ENCODE data around the gene ZAP70.

ZAP70 gene

DNA sequence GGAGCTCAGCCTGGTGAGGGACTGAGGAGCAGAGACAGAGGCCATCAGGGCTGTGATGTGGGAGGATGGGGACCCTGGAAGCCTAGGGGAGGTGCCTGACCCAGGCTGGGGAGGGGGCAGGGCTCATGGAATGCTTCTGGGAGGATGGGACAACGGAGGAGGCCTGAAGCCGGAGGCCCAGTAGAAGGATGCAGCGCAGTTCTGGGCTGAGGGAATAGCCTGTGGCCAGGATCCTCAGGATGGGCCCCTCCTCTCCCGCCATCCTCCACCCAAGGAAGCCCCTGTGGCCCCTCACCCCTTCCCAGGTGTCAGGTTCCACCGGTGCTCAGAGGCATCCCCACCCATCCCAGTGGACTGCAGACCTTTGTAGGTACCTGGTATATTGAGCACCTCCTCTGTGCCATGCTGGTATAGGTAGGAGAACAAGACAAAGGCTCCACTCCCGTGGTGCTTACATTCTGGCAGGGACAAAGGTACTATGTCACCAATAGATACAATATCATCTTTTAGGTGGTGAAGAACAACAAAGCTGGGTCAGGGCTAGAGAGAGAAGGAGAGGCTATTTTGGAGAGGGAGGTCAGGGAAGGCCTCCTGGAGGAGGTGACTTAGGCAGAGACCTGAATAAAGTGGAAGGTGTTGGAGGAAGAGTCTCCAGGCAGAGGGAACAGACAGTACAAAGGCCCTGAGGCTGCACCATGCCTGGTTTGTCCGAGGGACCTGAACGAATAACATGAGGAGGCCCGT is 2.7 kb downstream of the ZAP70 start:
- DNase-seq (ENCODE audit: low spot score): no peak

DNA sequence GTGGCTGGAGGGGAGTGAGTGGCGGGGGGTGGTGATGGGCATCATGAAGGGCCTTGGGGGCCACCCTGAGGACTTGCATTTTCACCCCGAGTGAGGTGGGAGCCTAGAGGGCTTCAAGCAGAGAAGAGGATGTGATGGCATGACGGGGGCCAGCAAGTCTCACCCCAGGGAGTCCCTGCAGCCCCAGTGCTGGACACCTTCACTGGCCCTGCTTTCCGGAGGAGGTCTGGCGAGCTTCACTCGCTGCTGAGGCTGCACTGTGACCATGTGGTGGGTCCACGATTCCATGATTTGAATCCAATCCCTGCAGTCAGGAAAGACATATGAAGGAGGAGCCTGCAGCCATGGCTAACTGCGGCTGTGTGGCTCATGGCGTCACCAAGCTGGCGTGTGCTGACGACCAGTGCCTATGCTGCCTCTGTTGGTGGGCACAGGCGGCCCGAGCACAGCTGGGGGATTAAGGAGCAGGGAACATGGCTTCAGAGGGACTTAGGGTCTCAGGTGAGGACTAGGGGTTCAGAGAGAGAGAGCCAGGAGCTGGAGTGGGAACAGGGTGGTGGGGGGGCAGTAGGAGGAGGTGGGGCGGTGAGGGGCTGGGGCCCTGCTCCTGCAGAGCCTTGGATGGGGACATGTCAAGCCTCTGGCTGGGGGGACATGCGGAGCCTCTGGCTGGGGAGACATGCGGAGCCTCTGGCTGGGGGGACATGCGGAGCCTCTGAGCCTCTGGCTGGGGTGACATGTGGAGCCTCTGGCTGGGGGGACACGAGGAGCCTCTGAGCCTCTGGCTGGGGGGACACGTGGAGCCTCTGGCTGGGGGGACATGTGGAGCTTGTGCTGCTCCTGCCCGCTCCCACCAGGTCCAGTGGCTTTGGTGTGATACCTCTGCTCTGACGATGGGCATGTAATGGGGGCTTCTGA is 3.6 kb downstream of the ZAP70 start:
- DNase-seq (ENCODE audit: low spot score): no peak

DNA sequence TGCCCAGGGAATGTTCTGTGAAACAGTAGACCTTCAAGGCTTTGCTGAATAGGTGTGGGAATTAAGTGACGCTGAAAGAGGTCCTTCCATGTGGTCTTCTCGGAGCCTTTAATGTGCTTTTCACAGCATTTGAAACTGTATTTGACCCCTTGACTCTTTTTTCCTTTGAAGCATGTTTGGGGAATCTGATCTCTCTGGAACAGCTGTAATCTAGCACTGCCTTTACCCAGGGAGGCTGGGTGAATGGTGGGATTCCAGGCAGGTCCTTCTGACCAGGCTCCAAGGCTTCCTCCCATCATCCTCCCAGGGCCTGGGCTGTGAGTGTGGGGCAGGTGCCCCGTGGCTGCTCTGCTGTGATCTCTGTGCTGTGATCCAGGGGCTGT is 4.2 kb downstream of the ZAP70 start:
- DNase-seq (ENCODE audit: low spot score): no peak

DNA sequence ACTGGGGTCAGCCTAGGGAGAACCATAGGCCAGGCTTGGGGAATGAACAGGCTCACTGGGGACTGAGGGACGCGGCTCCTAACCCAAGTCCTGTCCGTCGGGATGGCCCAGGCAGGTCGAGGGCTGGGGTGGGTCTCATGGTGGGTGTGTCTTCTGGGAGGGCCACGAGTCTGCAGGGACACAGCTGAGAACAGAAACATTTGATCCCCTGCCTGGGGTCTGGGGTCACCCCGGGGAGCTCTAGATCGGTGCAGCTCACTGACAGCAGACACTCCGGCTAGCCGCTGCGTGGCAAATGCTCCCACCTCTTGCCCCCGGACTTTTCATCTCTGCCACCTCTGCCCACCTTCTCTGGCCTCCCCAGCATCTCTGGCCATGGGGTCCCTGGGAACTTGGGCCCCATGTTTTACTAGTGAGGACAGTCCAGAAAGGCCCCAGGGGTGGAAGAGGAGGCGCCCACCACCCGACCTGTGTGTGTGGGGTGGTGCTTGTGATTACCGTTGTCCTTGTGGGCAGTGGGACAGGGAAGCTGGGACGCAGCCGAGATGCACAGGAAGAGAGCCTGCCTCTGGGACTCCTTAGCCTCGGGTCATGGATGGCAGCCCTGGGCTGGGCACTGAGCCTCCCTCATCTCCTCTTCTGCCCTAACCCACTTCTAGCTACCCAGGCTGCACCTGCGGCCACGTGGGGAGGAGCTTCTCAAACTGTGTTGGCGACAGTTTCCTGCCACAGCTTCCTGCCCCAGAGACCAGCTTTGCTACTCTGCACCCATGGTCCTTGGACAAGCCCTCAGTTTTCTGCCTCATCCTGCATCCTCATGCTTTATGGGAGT is 4.9 kb downstream of the ZAP70 start:
- no peak for DNase-seq (ENCODE audit: low spot score)

DNA sequence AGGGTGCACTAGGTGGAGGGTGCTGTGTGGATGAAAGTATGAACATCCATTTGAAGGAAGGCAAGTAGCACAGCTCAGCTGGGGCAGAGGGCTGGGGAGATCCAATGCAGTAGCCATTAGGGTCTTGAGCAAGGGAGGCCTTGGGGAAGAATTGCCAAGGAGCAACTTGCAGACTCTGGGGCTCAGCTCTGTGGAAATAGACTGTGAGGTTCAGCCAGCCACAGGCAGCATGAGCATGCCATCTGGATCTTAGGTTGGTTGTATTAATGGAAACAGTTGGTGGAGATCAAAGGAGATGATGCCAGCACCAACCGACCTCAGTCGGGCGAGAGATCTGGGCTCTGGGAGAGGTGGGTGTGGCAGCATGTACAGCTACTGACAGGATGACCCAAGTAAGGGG is 5.6 kb downstream of the ZAP70 start:
- no peak for DNase-seq (ENCODE audit: low spot score)

DNA sequence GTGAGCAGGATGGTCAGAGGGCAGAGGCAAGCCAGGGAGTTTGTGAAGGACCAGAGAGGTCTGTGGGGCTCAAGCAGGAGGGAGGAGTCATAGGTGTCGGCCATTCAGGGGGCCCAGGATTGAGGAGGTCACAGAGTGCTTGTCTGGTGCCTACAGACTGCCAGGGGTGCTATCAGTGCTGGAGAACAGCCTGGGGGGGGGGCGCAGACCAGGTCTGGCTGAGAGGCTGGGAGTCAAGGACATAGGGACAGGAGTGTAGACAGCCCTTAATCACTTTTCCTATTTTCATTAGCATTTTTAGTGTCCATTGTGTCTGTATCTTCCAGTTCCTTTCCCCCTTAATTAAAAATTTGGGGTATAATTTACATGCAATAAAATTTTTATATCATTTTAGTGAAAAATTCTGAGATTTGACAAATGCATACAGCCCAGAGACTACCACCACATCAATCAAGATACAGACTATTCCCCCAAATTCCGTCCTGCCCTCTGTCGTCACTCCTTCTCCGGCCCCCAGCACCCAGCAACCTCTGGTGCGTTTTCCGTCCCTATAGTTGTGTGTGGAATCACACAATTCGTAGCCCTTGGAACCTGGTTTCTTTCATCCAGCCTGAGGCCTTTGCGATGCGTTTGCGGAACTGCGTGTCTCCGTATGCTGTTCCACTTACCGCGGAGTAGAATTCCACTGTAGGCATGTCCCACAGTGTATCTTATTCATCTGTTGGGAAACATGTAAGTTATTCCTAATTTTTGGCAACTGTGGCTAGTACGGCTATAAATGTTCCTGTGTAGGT is 6.2 kb downstream of the ZAP70 start:
- DNase-seq (ENCODE audit: low spot score): no peak

DNA sequence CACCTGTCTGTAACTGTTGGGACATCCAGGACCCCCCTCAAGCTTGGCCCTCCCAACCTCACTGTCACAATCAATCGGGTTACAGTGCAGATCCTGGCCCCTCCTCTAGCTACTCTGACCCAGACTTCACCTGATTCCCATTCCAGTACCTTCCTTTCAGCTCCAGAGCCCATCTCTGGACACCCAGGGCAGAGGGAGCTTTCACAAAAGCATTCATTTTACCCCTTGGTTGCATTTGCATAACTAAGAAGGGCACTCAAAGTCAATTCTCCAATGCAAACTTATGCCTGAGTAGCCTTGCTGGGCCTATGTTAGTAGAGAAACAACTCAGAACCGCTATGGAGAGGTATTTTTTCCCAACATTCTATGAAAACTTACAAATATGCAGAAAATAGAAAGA is 7.4 kb downstream of the ZAP70 start:
- DNase-seq (ENCODE audit: low spot score): no peak

DNA sequence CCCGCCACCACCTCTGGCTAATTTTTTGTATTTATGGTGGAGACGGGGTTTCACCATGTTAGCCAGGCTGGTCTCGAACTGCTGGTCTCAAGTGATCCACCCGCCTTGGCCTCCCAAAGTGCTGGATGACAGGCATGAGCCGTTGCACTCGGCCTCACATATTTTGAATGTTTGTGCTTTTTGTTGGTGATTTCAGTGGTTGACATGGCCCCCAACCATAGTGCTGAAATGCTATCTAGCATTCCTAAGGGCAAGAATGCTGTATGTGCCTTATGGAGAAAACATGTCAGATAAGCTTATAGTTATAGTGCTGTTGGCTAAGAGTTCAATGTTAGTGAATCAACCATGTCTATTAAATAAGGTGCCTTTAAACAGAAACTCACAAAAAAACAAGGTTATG is 8.9 kb downstream of the ZAP70 start:
- no peak for DNase-seq (ENCODE audit: low spot score)

DNA sequence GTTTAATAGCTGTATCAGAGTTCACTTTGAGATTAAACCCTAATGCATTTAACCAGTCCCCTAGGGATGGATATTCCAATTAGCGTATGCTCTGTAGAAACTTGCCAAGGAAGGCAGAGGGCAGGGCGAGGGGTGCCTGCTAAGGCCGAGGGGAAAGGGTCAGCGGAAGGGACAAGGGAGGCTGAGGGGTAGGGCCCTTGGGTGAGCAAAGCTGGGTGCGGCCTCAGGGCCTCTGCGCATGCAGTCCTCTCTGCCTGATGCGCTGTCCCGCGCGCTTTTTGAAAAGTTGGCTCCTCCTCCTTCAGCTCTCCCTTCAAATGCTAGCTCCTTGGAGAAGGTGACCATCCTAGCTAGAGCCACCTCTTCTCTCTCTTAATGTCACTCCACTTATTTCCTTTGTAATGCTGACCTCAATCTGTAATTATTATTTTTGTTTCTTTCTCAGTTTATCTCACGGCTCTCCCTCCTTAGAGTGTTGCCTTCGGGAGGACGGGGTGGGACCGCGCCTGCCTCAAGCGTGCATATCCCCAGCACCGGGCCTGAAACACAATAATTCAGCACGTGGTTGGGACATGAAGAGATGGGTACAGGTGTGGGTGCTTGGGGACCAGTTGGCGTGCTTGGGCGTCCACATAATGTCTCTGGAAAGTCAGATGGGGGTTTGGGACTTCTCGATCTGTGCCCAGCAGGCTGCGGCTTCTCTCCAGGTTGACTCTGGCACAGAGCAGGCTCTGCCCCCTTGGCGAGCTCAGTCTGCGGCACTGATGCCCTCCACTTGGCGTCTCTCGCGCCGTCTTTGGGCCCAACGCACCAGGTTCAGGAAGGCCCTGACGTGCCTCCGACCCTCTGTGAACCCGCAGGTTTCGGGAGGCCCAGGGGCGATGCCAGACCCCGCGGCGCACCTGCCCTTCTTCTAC is 10.0 kb downstream of the ZAP70 start:
- DNase-seq (ENCODE audit: low spot score): no peak

DNA sequence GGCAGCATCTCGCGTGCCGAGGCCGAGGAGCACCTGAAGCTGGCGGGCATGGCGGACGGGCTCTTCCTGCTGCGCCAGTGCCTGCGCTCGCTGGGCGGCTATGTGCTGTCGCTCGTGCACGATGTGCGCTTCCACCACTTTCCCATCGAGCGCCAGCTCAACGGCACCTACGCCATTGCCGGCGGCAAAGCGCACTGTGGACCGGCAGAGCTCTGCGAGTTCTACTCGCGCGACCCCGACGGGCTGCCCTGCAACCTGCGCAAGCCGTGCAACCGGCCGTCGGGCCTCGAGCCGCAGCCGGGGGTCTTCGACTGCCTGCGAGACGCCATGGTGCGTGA is 10.7 kb downstream of the ZAP70 start:
- DNase-seq (ENCODE audit: low spot score): no peak

DNA sequence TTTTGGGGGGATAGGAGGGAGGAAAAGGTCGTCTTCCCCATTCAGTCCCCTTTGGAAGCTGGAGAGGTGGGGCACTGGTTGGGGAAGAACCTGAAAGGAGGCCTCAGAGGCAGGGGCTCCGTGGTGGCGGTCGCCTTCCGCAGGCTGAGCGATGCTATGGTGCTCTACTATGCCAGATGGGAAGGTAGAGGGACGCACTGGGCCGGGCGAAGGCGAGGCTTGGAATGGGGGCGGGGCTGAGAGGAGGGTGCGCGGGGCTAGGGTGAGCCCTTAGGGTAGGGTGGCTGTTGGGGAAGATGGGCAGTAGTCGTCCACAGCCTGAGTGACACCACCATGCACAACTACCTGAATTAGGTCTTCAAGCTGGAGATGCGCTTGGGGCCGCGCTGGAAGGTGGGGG is 11.1 kb downstream of the ZAP70 start:
- DNase-seq (ENCODE audit: low spot score): no peak

DNA sequence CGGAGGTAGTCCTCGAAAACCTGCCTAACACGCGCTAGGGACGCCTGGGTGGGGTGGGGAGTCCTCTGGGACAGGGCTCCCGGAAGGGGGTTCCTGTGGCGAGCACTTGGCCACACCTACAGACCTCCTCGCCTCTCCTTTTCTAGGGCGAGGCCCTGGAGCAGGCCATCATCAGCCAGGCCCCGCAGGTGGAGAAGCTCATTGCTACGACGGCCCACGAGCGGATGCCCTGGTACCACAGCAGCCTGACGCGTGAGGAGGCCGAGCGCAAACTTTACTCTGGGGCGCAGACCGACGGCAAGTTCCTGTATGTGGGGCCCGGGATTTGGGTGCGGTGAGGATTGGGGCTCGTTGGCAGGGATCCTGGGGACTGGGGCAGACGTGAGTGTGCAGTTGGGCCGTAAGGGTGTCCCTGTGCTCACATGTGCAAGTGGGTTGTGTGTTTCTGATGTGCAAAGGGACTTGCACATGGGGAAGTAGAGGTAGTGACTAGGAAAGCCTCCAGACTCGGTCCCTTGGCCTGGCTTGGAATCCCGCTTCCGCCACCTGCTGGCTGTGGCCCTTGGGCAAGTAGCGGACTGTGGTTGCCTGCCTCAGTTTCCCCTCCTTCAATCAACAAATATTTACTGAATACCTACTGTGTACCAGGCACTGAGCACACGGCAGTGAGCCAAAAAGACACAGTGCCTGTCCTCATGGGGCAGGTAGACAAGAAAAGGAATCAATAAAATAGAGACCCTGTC is 11.7 kb downstream of the ZAP70 start:
- no peak for DNase-seq (ENCODE audit: low spot score)

DNA sequence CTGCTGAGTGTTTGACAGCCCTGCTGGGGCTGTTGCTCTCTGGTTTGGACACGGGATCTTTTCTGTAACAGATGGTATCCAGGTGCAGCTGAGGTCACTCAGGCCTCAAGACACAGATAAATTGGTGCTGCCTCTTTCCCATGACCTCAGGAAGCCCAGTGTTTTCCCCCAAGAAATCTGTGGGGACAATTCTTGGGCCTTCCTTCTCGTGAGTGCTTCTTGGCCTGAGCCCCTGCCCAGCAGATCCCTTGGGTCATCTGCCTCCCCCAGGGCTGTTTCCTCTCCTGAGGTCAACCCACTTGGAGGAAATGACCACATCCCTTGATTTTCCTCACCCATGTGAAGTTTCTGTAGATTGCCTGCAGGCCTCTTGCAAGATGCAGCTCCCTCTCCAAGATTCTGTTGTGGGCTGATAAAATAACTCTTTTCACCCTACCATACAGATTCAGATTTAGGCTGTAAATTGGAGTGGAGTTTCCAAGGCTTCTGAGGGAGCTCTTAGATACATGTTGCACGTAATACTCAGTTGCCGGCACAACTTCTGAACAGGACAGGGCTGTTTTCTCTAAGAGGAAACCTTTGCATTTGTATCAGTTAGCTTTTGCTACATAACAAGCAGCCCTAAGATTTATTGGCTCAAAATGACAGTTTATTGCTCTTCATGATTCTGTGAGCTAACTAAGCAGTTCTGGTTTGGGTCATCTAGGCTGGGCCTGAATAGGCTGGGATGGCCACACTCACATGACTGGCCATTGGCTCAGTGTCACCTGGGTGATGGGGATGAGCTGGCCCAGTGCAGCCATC is 13.1 kb downstream of the ZAP70 start:
- DNase-seq (ENCODE audit: low spot score): no peak

DNA sequence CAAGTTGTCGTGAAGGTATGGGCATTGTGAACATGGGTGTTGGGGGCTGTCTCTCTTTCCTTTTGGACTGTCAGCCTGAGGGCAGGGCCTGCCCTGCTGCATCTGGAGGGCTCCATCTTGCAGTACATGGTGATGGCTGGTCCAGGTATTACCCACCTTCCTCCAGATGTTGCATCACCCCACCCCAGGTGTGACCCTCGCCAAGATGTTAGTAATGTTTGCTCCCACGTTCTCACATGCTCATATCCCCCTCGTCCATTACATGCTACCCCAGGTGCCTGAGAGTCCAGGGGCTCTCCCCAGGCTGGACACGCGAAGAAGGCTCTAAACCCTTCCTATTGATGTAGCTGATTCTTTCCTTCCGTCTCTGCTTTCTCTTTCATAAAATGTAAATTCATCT is 13.9 kb downstream of the ZAP70 start:
- DNase-seq (ENCODE audit: low spot score): no peak

DNA sequence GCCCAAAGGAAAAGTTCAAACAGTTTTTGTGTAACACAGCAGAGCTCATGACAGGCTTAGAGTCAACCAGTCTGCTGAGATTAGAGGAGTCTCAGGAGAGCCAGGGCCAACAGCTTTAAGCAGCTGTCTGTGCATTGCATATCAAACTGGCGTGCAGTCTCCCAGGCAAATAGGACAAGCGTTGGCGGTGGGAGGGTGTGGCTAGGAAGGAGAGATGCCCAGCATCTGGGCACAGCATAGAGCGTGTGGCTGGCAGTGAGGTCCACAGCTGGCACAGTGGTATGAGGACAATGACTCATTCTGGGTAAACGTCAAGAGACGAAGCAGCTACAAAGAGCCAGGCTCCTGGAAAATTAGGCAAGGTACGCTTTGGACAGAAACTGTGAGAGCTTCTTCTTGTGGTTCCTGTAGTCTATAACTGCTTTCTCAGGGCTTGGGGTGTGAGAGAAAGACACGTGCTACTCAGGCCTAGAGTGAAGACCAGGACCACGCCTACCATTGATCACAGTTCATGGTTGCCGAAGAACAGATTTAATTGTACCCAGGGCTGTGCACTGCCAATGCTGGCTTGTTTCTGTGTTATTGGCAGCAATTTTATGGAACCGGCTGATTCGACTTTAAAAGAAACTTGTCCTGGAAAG is 14.8 kb downstream of the ZAP70 start:
- no peak for DNase-seq (ENCODE audit: low spot score)

DNA sequence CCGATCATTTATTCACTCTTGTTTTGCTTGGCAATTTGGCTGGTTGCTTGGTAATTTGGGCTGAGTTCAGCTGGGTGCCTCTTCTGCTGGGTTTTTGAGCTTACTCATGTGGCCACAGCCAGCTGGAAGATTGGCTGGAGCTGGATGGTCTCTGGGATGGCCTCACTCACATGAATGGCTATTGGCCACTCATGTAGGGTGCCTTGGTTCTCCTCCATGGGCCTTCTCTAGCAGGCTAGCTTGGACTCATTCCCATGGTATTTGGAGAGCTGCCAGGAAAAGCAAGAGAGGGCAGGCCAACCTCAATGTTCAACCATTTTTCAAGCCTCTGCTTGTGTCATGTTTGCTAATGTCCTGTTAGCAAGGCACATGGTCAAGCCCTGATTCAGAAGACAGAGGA is 16.9 kb downstream of the ZAP70 start:
- no peak for DNase-seq (ENCODE audit: low spot score)

DNA sequence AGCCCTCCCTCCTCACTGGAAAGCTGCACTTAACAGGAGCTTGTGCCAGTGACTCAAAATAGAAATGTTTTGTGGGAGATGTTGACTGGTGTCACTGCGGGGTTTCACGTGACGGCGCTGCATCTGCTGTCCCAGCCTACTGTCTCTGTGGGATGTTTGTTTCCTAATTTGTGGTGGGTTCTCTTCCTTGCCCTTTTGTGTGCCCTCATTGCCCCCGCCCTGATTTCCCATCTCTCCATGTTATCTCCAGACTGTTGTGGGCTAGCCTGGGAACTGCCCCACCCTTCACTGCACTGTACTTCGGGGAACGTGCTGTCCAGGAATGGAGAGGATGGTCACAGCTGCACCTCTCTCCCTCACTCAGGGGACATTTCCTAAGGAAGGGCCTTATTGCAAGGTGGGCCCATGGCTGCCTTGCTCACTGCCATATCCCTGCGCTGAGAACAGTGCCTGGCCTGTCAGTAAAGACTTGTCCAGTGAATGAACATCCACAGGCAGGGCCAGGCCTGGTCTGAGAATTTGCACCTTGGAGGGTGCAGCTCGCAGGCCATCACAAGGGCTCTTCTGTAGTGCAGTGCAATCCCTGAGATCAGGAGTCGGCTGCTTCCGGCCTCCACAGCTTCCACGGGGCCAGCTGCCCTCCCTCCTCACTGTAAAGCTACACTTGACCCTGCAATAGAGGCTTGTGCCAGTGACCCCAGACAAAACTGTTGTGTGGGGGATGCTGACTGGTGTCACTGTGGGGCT is 18.1 kb downstream of the ZAP70 start:
- DNase-seq (ENCODE audit: low spot score): no peak
